T-helper 17 cell (primary cell): ENCODE results near the gene RFC1. TPM values are rescaled to one million over a fixed set of nuclear protein-coding genes. Genes with fewer than 3 reads are reported as not detected.
"Not testable (repeated sequence)": the region's sequence is repeated elsewhere in the genome, so short reads cannot be mapped to it uniquely, and the experiment has no call there.

Source experiments
- ATAC-seq: fragments of 150-1000 bp; cut with Tn5 transposase; 2 replicates; pipeline ENCODE4 v1.10.0; 2021; ENCODE audit warnings: mild to moderate bottlenecking, moderate library complexity
- DNase-seq, 3 donors: peaks; one replicate each; pipeline versions ENCODE4 v3.0.0 to v3.0.0-alpha.2; 2020 to 2021
- H3K9me3 ChIP-seq: one replicate; pipeline ENCODE4 v1.7.0; 2013; ENCODE audit warnings: low read length, mild to moderate bottlenecking; ENCODE audit not compliant: control insufficient read depth, poor library complexity, severe bottlenecking
- H3K27ac Mint-ChIP-seq: one replicate; pipeline ENCODE4 v1.8.0; 2022; ENCODE audit warnings: mild to moderate bottlenecking, moderate library complexity, mixed read lengths
- H3K27me3 Mint-ChIP-seq: one replicate; pipeline ENCODE4 v1.8.0; 2022; ENCODE audit warnings: mixed read lengths
- H3K36me3 Mint-ChIP-seq: one replicate; pipeline ENCODE4 v1.8.0; 2022; ENCODE audit warnings: low read depth, mixed read lengths
- H3K4me1 Mint-ChIP-seq: one replicate; pipeline ENCODE4 v1.8.0; 2022; ENCODE audit warnings: mild to moderate bottlenecking, mixed read lengths
- H3K4me3 Mint-ChIP-seq: one replicate; pipeline ENCODE4 v1.8.0; 2022; ENCODE audit warnings: mild to moderate bottlenecking, moderate library complexity, mixed read lengths
- total RNA-seq, 4 donors: library from RNA in 2 of 4; stranded (reverse) in 2 of 4; gene quantifications; one replicate each; pipeline ENCODE4 v1.2.3 and lab custom pipeline; 2022 to 2026

The RFC1 gene
- total RNA-seq, 2 donors from 2014 or later: 72.5 to 86.3 TPM

GRCh38 chr4:39279416-39279815 lies 86.7 kb downstream of the RFC1 start:
- ATAC-seq (no peak), DNase-seq (no peak)

GRCh38 chr4:39278476-39278875 lies 87.7 kb downstream of the RFC1 start:
- no peaks in the 10 kb centered on the region for H3K9me3 ChIP-seq

More at GRCh38 chr4:39279416-39279815, 86.7 kb downstream of the RFC1 start:
- no peak overlapping the region for H3K4me3 Mint-ChIP-seq
- H3K9me3 ChIP-seq: no peaks in the 10 kb centered on the region
- peaks cover 2% of the 10 kb centered on the region for H3K36me3 Mint-ChIP-seq
- H3K4me1 Mint-ChIP-seq: no peaks in the 10 kb centered on the region
- H3K27ac Mint-ChIP-seq: no peak overlapping the region
- no peaks in the 10 kb centered on the region for H3K27me3 Mint-ChIP-seq

GRCh38 chr4:39277661-39278060 lies 88.5 kb downstream of the RFC1 start:
- H3K36me3 Mint-ChIP-seq, H3K27ac Mint-ChIP-seq, H3K4me1 Mint-ChIP-seq, ATAC-seq, H3K27me3 Mint-ChIP-seq, H3K9me3 ChIP-seq, H3K4me3 Mint-ChIP-seq, DNase-seq: not testable (repeated sequence)

More at GRCh38 chr4:39278476-39278875, 87.7 kb downstream of the RFC1 start:
- no peaks in the 10 kb centered on the region for H3K4me1 Mint-ChIP-seq
- H3K27ac Mint-ChIP-seq: no peak overlapping the region
- H3K36me3 Mint-ChIP-seq: peaks cover 2% of the 10 kb centered on the region
- no peak overlapping the region for H3K4me3 Mint-ChIP-seq
- no peaks in the 10 kb centered on the region for H3K27me3 Mint-ChIP-seq
- DNase-seq: no peak
- no peak for ATAC-seq

DNA sequence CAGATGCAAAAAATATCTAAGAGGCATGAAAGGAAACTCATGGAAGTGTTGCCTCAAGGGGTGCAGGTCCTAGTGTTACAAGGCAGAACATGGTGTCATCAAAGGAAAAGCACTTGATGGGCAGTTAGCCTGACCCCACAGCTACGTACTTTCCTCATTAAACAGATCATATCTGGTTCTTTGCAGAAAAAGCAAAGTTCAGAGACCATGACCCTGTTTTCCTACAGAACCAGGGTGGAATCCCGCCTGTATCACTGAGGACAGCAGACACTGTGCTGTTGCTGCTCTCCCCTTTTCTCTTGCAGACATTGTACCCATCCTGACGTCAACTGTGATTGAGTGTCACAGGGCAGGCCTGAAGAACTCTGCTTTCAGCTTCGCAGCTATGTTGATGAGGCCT lies 91.7 kb downstream of the RFC1 start:
- ATAC-seq (no peak), DNase-seq (no peak)
- H3K27ac Mint-ChIP-seq: no peak overlapping the region
- H3K36me3 Mint-ChIP-seq: peaks cover 7% of the 10 kb centered on the region
- H3K4me1 Mint-ChIP-seq: no peaks in the 10 kb centered on the region
- no peaks in the 10 kb centered on the region for H3K27me3 Mint-ChIP-seq
- H3K4me3 Mint-ChIP-seq: no peak overlapping the region
- no peaks in the 10 kb centered on the region for H3K9me3 ChIP-seq

DNA sequence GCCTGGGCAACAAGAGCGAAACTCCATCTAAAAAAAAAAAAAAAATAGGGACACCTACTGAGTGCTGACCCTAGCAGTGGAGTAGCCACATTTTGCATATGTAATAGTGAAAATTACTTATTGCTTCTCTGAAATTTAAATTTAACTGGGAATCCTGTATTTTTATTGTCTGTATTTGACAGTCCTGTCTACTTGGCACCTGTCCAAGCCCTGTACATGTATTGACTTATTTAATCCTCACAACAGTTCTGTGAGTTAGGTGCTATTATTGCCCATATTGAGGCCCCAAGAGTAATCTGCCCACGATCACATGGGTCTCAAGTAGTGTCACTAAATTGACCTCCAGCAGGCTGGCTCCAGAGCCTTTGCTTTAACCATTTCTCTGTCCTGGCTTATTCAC lies 102.3 kb downstream of the RFC1 start:
- Mint-ChIP-seq H3K27ac (no peak overlapping the region), H3K36me3 (peaks cover 7% of the 10 kb centered on the region), H3K4me1 (peaks cover 4% of the 10 kb centered on the region), H3K4me3 (no peak overlapping the region), H3K27me3 (no peaks in the 10 kb centered on the region)
- no peaks in the 10 kb centered on the region for H3K9me3 ChIP-seq
- ATAC-seq (no peak), DNase-seq (no peak)

DNA sequence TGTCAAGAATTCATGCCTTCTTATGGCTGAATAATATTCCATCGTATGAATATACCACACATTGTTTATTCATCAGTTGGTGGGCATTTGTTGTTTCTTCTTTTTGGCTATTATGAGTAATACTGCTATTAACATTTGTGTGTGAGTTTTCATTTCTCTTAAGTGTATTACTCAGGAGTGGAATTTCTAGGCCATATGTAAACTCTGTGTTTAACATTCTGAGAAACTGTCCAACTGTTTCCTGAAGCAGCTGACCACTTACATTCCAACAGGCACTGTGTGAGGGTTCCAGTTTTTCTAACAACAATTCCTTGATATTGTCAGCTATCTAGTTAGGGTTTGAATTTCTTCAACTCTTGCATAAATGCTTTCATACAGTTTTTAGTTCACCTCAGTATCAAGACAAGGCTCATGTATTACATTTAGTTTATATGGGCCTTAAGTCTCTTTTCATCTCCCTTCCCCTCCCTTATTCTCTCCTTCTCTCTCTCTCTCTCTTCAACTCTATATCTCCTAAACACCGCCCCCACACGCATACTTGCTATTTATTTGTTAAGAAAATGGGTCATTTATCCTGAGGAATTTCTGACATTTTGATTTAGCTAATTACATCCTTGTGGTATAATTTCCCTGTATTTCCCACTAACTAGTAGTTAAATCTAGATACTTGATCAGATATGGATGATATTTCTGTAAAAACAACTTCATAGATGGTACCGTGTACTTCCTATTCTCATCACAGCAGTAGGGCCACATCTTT lies 106.4 kb downstream of the RFC1 start:
- Mint-ChIP-seq H3K27ac (no peak overlapping the region), H3K4me3 (no peak overlapping the region), H3K36me3 (peaks cover 9% of the 10 kb centered on the region), H3K27me3 (no peaks in the 10 kb centered on the region), H3K4me1 (peaks cover 6% of the 10 kb centered on the region)
- H3K9me3 ChIP-seq: no peaks in the 10 kb centered on the region
- ATAC-seq: no peak
- no peak for DNase-seq

GRCh38 chr4:39256436-39256835 lies 109.7 kb downstream of the RFC1 start:
- no peaks in the 10 kb centered on the region for H3K9me3 ChIP-seq
- no peak overlapping the region for H3K4me3 Mint-ChIP-seq
- peaks cover 2% of the 10 kb centered on the region for H3K4me1 Mint-ChIP-seq
- no peak for DNase-seq
- H3K27ac Mint-ChIP-seq: no peak overlapping the region
- H3K27me3 Mint-ChIP-seq: no peaks in the 10 kb centered on the region
- H3K36me3 Mint-ChIP-seq: peaks cover 2% of the 10 kb centered on the region
- no peak for ATAC-seq

DNA sequence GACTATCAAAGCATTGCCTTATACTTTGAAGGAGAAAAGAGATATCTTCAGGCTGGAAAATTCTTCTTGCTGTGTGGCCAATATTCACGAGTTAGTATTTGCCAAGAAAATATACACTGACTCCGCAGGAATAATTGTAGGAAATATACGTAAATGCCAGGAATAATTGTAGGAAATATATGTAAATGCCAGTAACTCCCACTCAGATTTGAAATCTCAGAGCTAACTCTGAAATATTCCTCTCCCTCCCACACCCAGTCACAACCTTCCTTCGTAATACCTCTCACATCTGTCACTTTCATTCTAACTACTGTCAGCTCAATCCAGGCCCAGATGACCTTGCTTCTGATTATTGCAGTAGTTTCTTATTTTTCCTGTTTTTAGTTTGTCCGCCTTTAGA lies 110.3 kb downstream of the RFC1 start:
- Mint-ChIP-seq H3K4me3 (no peak overlapping the region), H3K27me3 (no peaks in the 10 kb centered on the region), H3K27ac (no peak overlapping the region), H3K36me3 (peaks cover 2% of the 10 kb centered on the region), H3K4me1 (peaks cover 2% of the 10 kb centered on the region)
- DNase-seq: no peak
- no peak for ATAC-seq
- H3K9me3 ChIP-seq: no peaks in the 10 kb centered on the region

- Mint-ChIP-seq H3K4me3 (no peak overlapping the region), H3K36me3 (peaks cover 2% of the 10 kb centered on the region), H3K27me3 (no peaks in the 10 kb centered on the region), H3K4me1 (peaks cover 2% of the 10 kb centered on the region), H3K27ac (no peak overlapping the region)
- ATAC-seq: no peak
- no peak for DNase-seq
- no peaks in the 10 kb centered on the region for H3K9me3 ChIP-seq
Measured at GRCh38 chr4:39255266-39255665, 110.9 kb downstream of the RFC1 start.

DNA sequence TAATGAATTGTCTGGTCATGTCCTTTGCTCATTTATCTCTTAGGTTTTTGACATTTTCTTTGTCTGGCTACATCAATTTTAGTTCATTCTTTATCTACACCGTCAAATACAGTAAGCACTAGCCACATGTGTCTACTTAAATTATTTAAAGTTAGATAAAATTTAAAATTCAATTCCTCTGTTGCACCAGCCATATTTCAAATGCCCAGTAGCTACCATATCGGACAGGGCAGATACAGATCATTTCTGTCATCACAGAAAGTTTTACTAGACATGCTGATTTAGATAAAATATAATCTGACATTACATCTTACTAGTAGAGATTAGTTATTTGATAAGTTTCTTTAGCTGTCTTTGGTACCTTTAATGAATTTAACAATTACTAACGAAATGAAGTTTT lies 122.7 kb downstream of the RFC1 start:
- DNase-seq: no peak
- peaks cover 4% of the 10 kb centered on the region for H3K36me3 Mint-ChIP-seq
- no peak for ATAC-seq
- no peak overlapping the region for H3K27ac Mint-ChIP-seq
- H3K4me1 Mint-ChIP-seq: no peaks in the 10 kb centered on the region
- no peak overlapping the region for H3K4me3 Mint-ChIP-seq
- no peaks in the 10 kb centered on the region for H3K9me3 ChIP-seq
- H3K27me3 Mint-ChIP-seq: no peaks in the 10 kb centered on the region

Other genes with a start within 250 kb of the RFC1 start
- 10 to 100 TPM; 14.1 to 15.5 TPM for gene WDR19, start 183.8 kb downstream of the RFC1 start, total RNA-seq
- gene KLB, start 40.6 kb upstream of the RFC1 start, total RNA-seq: under 1 TPM in 1 of 2 donors, not detected in 1; 0.05 TPM
- 1,000 to 10,000 TPM; 1,881 to 2,610 TPM for gene RPL9, start 92.6 kb upstream of the RFC1 start, total RNA-seq
- 10 to 100 TPM in 1 of 2 donors, 1 to 10 TPM in 1; 8.4 to 11.5 TPM for gene LIAS, start 92.7 kb upstream of the RFC1 start, total RNA-seq
- 10 to 100 TPM in 1 of 2 donors, 1 to 10 TPM in 1; 6.1 to 11.3 TPM for gene UGDH, start 161.1 kb upstream of the RFC1 start, total RNA-seq